Fibroblast of skin of left quadriceps (primary cell): Measurements from ENCODE around the gene CYREN.
"Not testable (repeated sequence)": the region's sequence is repeated elsewhere in the genome, so short reads cannot be mapped to it uniquely, and the experiment has no call there.

Experiments
- DNase-seq, 2 experiments: peaks; one replicate each; pipeline ENCODE4 v3.0.0-alpha.2; 2013; ENCODE audit warnings: low read depth in 2 of 2

Gene CYREN, protein sequence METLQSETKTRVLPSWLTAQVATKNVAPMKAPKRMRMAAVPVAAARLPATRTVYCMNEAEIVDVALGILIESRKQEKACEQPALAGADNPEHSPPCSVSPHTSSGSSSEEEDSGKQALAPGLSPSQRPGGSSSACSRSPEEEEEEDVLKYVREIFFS

DNA sequence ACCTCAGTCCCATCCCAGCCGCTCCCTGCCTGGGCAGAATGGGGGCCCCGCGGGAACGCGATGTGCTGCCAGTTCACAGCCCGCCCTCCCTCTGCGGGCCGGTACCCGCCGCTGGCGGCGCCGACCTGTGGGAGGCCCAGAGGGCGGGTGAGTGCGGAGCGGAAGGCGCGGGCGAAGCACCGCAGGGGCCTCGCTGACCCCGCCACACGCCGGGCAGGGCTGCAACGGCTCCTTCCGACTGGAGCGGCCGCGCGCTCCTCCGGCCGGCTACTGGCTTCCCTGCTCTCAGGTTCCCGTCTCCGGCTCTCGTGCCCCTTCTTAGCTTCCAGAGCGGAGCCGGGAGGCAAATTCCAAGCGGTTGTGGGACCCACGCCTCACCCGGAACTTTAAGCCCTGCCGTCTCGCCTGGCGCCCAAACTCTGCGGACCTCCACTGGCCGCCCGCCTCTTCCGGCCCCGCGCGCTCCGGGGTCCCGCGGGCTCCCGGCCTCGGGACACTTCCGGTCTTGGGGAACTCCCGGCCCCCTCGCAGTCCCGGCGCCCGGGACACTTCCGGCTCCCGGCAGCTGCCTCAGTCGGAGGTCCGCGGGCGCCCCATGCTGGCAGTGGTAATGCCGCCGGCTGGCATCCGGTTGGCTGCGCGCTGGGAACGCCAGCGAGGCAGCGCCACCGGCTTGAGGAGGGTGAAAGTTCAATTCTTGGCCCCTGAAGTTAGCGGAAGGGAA is at the start of gene CYREN:
TSS of gene CYREN (minus strand) at position 434 of the 724 bp plus-strand sequence. CDS start 1,785 bp downstream, outside the sequence.
- peak; percentile 80 to 84 for DNase-seq

DNA sequence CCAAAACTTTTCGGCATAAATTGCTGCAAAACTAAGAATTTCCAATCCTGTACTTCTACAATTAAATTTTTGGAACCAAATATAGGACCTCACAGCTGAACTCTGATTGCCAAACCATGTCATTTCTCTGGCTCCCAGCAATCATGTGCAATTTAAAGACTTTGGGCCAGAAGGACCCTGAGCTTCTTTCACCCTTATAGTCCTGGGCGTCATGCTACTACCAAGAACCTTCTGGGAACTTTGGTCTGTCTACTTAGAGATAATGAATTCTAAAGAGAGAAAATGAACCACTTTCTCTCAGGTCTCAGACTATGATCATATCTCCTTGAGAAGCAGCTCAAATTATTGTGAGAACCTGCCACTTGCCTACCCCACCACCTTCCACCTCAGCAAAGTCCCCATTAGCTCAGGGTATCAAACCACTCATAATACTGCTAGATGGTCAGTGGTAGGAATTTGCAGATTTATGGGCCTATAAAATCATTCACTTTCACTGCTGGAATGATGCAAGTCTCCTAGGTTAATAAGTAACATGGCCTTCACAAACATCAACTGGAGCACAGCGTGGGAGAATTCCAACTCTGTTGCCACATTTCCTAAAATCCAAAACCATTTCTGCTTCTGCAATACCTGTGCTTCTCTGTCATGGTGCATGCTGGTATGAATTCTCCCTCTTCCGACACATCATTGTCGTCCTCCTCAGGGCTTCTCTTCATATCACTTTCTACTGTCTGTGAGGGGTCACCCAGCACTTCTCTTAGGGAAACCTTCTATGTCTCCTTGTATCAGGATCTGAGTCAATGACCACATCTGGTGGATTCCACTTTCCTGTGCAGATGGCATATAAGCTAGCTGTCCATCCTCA is 47.4 kb upstream of the CYREN start:
- DNase-seq, result no peak

DNA sequence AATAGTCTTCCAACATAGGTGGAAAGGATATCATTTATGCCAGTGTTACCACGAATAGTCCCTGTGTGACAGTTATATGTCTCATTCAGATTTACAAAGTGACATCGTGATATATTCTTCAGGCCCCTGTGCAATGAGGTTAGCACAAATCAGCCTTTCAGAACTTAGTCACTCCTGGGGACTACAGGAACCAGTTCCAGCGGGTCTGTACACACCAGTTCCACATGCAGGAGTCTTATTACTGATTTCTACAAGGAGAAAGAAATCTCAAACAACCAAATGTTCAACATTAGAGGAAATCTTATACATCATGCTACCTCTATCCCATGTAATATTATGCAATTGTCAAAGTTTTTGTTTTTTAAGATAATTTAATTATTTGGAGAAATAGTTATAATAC is 45.2 kb upstream of the CYREN start:
- no peak for DNase-seq

DNA sequence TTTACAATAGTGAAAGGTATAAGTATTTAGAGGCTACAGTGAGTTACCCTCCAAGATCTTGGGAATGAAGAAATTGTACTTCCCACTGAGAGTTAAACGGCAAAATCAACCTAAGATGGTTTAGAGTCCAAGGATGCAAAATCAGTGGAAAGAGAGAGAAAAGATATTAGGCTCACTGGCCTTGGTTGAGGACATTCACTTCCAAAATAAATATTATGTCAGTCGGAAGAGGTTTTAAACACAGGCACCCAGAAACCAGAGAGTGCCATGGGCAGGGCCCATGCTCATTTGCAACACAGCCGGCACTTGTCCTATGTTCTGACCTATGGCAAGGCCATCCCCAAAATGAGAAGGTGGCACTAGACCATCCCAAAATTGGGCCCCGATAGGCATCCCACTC is 44.7 kb upstream of the CYREN start:
- no peak for DNase-seq

DNA sequence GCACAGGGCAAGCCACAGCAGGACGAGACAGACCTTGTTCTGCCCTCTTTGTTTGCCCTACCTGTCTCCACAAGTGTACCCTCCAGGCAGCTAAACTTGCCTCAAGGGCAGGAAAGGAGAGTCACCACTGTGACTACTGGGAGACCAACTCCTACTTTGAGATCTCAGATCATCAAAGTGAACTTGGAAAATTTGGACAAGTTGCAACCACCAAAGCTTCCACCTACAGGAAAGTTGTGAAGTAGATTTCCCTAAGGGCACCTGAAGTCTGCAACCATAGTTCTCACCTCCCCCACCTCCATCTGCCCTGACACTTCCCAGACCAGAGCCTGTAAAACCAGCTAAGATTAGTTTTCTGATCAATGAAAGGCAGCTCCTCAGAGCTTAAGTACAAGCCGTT is 43.3 kb upstream of the CYREN start:
- no peak for DNase-seq

DNA sequence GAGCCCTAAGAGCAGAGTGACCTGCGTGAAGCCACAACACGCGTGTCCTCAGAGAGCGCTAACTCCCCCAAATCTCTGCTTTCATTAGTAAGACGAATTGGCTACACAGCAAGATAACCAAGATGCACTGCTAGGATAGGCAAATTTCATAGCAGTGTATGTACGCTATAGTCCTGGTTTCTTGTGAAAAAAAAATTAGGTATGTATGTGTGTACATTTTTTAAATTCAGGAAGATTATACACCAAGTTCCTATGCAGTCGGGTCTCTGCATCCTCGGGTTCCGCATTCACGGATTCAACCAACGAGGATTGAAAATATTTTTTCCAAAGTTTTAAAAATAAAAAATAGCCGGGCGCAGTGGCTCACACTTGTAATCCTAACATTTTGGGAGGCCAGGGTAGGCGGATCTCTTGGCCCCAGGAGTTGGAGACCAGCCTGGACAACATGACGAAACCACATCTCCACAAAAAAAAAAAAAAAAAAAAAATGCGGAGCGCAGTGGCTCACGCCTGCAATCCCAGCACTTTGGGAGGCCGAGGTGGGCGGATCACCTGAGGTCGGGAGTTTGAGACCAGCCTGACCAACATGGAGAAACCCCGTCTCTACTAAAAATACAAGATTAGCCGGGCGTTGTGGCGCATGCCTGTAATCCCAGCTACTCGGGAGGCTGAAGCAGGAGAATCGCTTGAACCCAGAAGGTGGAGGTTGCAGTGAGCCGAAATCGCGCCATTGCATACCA is 41.6 kb upstream of the CYREN start:
- DNase-seq, result not testable (repeated sequence)

DNA sequence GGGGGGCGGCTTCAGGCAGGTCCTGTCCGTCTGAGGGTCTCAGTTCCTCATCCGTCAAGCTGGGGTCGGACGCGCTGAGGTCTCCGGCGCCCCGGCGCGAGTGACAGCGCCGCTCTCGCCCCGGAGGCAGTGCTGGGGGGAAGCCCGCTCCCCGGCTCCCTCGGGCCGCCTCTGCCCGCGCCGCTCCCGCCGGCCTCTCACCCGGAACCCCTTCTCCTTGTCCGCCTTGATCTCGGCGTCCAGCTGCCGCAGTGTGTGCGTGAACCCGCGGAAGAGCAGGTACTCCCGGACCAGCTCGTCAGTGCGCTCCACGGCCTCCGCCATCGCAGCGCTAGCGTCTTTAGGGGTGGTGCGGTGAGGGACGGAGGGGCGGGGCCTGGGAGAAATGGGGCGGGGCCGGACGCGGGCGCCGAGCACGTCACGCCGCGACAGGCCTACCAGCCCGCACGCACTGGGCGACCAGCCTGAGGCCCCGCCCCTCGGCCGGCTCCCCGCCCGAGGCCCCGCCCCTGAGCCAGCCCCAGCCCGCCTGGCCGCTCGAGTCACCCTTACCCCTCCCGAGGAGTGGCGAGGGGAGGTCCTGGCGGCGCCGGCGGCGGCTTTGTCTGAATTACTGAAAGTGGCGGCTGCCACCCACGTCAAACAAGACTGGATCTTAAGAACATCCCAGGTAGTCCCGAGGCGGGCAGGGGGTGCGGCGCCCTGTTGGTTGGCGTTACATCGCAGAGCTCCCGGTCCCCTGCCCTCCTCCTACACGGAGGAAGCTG is 40.9 kb upstream of the CYREN start, which contains the start of gene WDR91:
TSS of gene WDR91 (minus strand) at position 348 of the 767 bp plus-strand sequence. CDS start at position 324, 24 bp downstream.
- DNase-seq, result peak; percentile 72 to 76

DNA sequence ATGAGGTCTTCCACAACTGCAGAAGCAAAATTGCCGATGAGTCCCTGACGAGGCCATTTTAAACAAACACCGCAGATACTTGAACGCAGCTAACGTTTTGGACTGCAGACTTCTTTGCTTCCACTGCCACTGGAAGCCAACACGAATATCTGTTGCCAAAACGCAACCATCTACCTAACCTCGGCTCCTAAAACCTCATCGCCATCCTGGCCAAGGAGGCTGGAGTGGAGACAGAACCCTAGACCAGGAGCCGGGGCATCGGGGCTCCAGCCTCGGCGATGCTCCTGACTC is 40.3 kb upstream of the CYREN start:
- DNase-seq, result no peak

DNA sequence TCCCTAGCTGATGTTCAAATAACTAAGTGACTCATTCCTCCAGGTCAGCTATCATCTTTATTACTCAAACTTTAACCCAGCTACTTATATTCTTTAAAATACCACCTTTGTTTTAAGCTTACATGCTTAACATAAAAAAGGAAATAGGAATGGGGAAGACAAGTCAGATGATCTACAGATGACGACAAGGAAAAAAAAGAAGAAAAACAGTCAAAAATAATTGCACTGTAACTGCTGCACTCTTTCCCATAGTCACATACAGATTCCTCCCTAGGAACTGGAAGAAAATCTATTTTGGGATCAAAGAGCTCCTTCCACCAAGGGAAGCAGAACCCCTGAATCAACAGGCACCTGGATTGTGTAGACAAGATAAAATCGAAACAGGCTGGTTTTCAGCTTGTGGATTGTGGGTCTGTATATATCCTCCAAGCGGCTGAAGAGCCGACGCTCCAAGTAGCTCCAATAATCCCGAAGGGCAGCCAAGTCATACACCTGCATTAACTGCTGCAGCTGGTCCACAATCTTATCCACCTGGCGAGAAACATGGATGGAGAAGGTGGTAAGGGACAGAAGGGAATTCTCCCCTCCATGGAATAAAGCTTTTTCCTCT is 38.8 kb upstream of the CYREN start:
- no peak for DNase-seq

DNA sequence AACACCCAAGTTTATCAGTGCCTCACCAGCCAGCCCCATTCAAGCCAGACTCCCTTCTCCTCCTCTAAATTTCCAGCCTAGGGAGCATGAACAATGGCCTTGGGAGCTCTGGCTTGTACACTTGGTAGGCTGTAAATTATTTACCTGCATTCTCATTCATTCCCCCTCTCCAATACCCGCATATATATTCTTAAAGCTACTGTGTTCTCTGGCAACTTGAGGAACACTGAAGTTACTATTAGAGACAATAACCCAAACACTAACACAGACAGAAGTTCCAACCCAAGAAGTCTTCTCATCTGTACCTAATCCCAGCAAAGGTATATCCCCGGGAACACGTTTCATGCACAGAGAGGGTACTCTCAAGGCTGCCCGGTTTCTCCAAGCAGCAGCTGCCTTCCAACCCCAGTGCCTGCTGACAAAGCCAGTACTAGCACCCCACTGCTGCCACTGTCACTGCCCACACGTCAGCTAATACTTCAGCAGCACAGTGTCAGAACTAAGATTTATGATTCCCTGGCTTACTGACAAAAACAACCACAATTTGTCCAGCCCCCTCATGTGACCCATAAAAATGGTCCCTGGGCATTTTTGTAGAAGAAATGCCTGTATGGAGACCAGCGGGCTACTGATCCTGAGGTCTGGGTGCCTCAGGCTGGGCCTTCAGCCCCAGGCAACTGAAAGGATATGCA is 37.7 kb upstream of the CYREN start:
- no peak for DNase-seq

DNA sequence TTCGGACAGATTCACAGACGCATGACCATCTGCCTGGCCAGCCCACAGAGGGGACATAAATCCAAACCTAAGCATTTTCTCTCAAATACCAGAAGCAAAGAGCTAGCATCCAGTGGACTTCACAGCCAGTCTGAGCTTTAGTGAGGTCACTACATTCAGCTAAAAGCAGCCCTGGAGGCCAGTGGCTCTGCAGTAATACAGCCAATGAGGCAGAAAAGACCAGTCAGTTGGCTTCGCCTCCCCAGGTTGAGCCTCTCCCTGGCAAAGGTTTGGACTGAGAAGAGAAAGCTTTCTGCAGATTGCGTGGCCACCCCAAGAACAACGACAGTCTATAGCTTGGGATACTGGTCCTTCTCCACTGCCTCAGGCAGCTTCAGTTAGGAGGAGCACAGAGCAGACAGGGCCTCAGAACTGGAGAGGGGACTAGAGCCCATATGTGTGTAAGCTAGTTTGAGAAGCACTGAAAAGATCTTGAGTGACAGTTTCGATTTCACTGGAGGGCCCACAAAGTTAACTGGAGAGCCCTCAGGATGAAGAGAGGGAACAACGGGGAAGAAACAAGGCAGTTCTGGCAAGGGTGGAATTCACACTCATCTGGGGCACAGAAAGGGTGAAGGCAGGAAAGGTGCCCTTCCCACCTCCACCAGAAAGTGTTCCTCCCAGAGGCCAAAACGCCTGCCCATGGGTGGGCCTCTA is 37.0 kb upstream of the CYREN start:
- no peak for DNase-seq

DNA sequence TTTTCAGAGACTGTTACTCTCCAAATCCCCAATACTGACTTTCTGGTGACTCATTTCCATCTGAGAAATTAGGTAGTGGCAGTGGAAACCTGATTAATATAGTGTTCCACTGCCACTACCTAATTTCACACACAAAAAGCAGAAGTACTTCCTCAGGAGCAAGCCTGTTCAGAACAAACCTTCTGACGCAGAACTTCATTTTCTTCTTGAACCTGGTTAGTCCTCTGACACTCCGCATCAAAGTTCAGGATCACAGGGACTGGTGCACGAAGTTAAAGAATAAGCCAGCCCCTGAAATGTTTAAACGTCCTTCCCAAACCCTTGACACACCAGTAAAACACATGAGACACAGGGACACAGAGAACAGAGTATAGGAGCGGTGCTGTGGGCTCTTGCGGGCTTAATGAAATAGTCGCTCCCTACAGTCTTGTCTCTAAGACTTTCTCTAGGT is 36.5 kb upstream of the CYREN start:
- DNase-seq, result no peak

DNA sequence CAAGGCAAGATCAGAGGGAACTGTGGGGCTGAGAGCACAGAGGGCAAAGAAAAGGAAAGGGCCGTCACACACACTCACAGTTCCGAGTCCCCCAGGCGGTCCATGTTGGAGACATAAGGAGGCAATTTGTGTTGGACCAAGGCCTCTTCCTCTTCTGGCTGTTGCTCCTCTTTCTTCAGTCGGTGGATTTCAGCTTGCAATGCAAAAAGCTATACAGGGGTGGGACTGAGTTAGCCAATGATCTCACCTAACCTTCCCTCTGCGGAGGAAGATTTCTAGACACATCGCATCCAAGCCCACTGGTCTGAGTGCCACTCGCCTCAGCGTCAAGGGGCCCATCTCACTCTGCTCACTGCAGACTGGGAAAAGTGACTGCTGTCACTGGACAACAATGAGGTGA is 35.3 kb upstream of the CYREN start:
- no peak for DNase-seq

DNA sequence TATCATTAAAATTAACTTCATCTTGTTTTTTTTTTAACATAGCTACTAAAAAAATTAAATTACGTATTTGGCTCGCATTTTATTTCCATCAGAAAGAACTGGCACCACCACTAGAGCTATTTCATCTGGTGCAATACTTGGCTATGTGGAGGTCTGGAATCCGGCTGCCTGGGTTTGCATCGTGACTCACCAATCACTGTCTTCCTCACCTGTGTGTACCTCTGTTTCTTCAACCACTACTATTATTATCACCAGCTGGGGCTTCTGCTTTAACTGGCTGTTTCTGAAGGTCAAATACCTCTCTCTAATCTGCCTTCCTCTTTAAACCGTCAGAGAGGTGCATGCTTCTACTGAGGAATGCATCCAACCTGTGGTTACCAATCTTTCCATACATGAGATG is 34.4 kb upstream of the CYREN start:
- no peak for DNase-seq

DNA sequence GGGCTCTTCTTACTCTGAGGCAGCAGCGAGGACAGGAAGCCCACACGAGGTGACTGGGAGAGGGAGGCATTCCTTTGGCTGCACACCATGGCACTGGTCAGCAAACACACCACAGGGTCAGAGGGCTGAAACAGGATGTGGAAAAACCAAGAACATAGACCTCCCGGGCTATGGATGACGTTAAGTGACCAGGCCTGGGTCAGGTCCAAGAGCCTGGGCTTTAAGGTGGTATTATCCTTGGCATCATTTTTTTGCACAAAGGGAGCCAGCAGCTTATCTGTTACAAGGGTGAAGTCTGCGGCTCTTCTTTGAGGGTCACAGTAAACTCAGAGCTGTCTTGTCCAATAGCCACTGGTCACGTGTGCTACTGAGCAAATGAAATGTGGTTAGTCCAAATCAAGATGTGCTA is 33.8 kb upstream of the CYREN start:
- no peak for DNase-seq

DNA sequence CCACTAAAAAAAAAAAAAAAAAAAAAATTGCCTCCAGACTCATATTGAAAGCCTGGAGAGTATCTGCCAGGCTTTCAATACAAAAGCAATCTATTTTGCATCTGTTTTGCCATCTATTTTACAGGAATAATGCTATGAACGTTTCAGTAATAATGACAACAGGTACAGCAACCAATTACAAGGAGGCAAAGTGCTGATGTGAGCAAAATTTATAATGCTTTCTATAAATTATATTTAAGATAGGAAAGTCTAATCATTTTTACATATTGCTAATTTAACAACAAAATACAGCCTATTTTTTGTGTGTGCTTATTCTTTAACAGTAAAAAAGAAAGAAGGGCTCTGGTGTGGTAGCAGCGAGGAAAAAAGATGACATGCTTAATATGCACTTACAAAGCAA is 30.8 kb upstream of the CYREN start:
- no peak for DNase-seq

DNA sequence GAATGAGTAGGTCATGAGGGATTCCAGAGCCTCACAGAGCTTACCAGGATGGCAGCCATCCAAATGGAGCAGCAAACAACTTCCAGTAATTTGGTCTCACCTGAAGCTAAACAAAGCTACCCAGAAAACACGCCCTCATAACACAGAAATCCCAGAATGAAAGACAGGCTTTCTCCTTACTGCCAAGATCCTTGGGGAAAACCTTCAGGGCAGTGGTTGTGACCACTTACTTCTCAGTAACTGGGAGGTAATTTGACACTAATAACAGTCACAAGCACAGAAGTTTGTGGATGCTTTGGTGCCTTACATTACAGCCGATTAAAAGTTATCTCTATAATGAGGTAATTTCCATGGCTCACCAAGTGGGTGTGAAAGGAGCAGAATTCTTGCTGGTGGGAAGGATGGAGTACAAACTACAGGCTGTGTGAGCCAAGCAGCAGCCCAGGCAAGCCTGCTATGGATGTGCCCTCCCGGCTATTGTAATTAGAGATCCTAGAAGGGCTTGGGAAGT is 30.4 kb upstream of the CYREN start:
- no peak for DNase-seq

DNA sequence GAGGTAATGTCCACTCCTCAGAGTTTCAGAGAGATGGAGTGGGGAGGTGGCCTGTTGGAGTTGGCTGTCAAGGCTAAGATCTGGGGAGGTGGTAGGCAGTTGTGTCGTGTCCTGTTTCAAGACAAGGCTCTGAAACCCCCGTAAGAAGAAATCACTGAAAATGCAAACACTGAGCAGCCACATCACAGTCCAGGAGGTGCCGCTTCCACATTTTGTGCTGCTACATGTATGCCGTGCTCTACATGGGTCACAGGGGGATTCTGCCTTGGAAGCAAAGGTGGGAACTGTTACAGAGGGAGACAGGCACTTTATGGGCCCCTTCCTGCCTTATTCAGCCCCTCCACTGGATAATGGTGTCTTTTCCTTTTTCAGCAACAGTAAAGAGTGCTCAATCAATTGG is 28.9 kb upstream of the CYREN start:
- DNase-seq, result no peak

DNA sequence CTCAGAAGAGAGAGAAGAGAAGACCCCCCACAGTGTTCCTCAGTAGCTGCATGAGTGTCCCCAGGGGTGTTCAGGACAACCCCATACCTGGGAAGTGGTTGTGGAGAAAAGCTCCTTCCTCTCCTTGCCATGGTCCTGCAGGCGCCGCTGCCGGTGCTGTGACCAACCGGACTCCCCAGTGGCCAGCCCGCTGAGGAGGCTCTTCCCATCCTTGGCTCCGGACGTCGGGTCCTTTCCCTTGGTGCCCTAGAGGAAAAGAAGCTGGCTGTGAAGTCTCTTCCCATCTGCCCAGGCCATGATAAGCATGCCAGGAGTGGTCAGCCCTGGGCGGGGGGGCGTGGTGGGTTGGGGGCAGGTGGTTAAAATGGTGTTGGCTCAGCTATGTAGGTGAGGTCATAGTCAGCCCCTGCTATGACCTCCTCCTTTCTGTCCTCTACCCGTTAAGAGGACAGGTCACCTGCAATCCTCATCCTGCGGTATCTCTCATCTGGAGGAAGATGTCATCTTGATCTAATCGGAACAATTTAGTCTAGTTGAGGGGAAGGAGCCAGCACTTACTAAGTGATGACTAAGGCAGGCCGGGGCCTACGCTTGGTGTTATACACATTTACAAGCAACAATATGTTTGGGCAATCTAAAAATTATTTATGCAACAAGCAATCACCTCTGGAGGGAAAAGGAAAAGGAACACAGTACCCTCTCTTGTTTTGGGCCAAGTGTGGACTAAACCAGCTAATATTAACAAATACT is 27.6 kb upstream of the CYREN start:
- DNase-seq, result no peak
